ENCODE measurements around the gene CPN2. TPM values are rescaled to one million over a fixed set of nuclear protein-coding genes. Genes with fewer than 3 reads are reported as not detected.

The CPN2 gene
- total and polyA plus RNA-seq, 2 of the 13 experiments (the other 11 are each of a cell fraction or from before 2014, with no cell fraction given), result 26.7 to 27.7 TPM

DNA sequence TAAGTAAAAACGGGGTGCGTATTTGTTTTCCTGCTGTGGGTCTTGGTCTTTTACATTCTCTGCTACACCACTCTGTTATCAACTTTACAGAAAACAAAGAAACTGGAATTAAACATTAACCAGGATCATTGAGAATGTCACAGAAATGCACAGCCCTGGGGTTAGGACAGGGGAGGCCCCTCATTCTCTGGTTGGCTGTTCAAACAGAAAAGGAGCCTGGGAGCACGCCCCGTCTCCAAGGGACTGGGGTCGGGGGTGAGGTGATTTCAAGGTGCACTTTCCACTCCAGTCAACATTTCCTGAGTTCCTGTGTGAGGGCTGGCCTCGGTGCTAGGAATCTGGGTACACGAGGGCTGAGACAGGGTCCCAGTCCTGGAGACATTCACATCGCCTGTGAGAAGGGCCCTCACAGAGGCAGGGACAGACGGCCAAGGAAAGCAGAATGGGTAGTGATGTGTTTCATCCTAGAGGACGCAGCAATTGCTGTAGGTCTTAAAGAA, 30.3 kb downstream of the CPN2 start (continued):
- TF ChIP-seq, protein P1, sequence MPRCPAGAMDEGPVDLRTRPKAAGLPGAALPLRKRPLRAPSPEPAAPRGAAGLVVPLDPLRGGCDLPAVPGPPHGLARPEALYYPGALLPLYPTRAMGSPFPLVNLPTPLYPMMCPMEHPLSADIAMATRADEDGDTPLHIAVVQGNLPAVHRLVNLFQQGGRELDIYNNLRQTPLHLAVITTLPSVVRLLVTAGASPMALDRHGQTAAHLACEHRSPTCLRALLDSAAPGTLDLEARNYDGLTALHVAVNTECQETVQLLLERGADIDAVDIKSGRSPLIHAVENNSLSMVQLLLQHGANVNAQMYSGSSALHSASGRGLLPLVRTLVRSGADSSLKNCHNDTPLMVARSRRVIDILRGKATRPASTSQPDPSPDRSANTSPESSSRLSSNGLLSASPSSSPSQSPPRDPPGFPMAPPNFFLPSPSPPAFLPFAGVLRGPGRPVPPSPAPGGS (CRISPR knock-in tag; IDR thresholded peaks at IDR 0.05), result no peak
- peak; percentile 75 for TF ChIP-seq TEAD3 (CRISPR knock-in tag; optimal IDR thresholded peaks at IDR 0.05; ENCODE audit: borderline replicate concordance)
- TF ChIP-seq SOX13 (IDR thresholded peaks at IDR 0.05), result peak; percentile 87
- TF ChIP-seq SOX13 (CRISPR knock-in tag; conservative IDR thresholded peaks at IDR 0.05 in 1 of 2, IDR thresholded peaks at IDR 0.05 in 1 of 2), result peak in 1 of 2 experiments; percentile 97; a peak in 2 of 4 replicates
- no peak for TF ChIP-seq PCBP2 (optimal IDR thresholded peaks at IDR 0.05; ENCODE audit: low read depth, low read length, poor library complexity, severe bottlenecking)
- TF ChIP-seq ZFP62 (CRISPR knock-in tag; IDR thresholded peaks at IDR 0.05), result no peak
- no peak for TF ChIP-seq ZNF317 (CRISPR knock-in tag; IDR thresholded peaks at IDR 0.05)
- no peak for TF ChIP-seq YY1 (IDR thresholded peaks at IDR 0.05; ENCODE audit: insufficient read depth, insufficient replicate concordance, low read depth, low read length)
- TF ChIP-seq ZMYM3 (CRISPR knock-in tag; IDR thresholded peaks at IDR 0.05), result peak; percentile 57; the same call in 1 of the 2 replicates
- no peak for TF ChIP-seq SP1 (IDR thresholded peaks at IDR 0.05)
- no peak for TF ChIP-seq SP1 (CRISPR knock-in tag; IDR thresholded peaks at IDR 0.05)
- no peak for TF ChIP-seq ZNF446 (CRISPR knock-in tag; IDR thresholded peaks at IDR 0.05)
- no peak for TF ChIP-seq ZNF530 (CRISPR knock-in tag; IDR thresholded peaks at IDR 0.05; ENCODE audit: low read depth)
- TF ChIP-seq JUNB (CRISPR knock-in tag; IDR thresholded peaks at IDR 0.05; ENCODE audit: borderline replicate concordance), result no peak
- TF ChIP-seq DNMT1 (CRISPR knock-in tag; IDR thresholded peaks at IDR 0.05), result no peak
- TF ChIP-seq ZNF879 (CRISPR knock-in tag; IDR thresholded peaks at IDR 0.05), result no peak
- TF ChIP-seq RFXAP (CRISPR knock-in tag; IDR thresholded peaks at IDR 0.05; ENCODE audit: borderline replicate concordance), result peak; percentile 95
- TF ChIP-seq THYN1 (CRISPR knock-in tag; IDR thresholded peaks at IDR 0.05; ENCODE audit: borderline replicate concordance, low read depth), result no peak
- no peak for TF ChIP-seq SIN3A (IDR thresholded peaks at IDR 0.05; ENCODE audit: borderline replicate concordance, low read depth, low read length)
- no peak for TF ChIP-seq RBAK (CRISPR knock-in tag; IDR thresholded peaks at IDR 0.05)
- no peak; the same call in 1 of the 2 replicates for TF ChIP-seq ZSCAN12 (CRISPR knock-in tag; IDR thresholded peaks at IDR 0.05)
- TF ChIP-seq ZNF678 (CRISPR knock-in tag; IDR thresholded peaks at IDR 0.05), result no peak
- TF ChIP-seq HOXA3 (CRISPR knock-in tag; IDR thresholded peaks at IDR 0.05), result peak; percentile 65
- no peak for TF ChIP-seq ZIK1 (CRISPR knock-in tag; IDR thresholded peaks at IDR 0.05; ENCODE audit: borderline replicate concordance, low read depth)
- TF ChIP-seq ZNF333 (CRISPR knock-in tag; IDR thresholded peaks at IDR 0.05; ENCODE audit: borderline replicate concordance), result no peak
- no peak for TF ChIP-seq NRL (CRISPR knock-in tag; IDR thresholded peaks at IDR 0.05; ENCODE audit: borderline replicate concordance)
- TF ChIP-seq, protein P2, sequence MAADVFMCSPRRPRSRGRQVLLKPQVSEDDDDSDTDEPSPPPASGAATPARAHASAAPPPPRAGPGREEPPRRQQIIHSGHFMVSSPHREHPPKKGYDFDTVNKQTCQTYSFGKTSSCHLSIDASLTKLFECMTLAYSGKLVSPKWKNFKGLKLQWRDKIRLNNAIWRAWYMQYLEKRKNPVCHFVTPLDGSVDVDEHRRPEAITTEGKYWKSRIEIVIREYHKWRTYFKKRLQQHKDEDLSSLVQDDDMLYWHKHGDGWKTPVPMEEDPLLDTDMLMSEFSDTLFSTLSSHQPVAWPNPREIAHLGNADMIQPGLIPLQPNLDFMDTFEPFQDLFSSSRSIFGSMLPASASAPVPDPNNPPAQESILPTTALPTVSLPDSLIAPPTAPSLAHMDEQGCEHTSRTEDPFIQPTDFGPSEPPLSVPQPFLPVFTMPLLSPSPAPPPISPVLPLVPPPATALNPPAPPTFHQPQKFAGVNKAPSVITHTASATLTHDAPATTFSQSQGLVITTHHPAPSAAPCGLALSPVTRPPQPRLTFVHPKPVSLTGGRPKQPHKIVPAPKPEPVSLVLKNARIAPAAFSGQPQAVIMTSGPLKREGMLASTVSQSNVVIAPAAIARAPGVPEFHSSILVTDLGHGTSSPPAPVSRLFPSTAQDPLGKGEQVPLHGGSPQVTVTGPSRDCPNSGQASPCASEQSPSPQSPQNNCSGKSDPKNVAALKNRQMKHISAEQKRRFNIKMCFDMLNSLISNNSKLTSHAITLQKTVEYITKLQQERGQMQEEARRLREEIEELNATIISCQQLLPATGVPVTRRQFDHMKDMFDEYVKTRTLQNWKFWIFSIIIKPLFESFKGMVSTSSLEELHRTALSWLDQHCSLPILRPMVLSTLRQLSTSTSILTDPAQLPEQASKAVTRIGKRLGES (CRISPR knock-in tag; IDR thresholded peaks at IDR 0.05; ENCODE audit: borderline replicate concordance), result no peak
- TF ChIP-seq FOXP1 (IDR thresholded peaks at IDR 0.05), result no peak
- peak; percentile 77; the same call in 1 of the 2 replicates for TF ChIP-seq FOXP1 (CRISPR knock-in tag; IDR thresholded peaks at IDR 0.05)
